HepG2 (cell line): Measurements from ENCODE around the gene AHCY. TPM values are rescaled to one million over a fixed set of nuclear protein-coding genes. Genes with fewer than 3 reads are reported as not detected.
A peak's percentile ranks its signal among the peaks of the same experiment; 100 is the strongest.

ENCODE experiments used
- ATAC-seq: fragments of 200-7000 bp; cut with Tn5 transposase; 3 replicates; pipeline ENCODE4 v1.9.1; 2020; ENCODE audit warnings: mild to moderate bottlenecking, moderate library complexity
- BruUV-seq: library from RNA; stranded (reverse); fragments of 400-500 nt; replicated peaks from 2 replicates; lab custom pipeline; 2021; lab: Mats Ljungman, UMichigan
- CTCF ChIA-PET: fragments of 300-600 bp; formaldehyde crosslinking; extraction: SDS; loops from one replicate; lab custom pipeline; 2021; ENCODE audit warnings: low total read pairs, inconsistent platforms, low intra/inter-chr PET ratio; lab: Yijun Ruan, JAX
- POLR2A ChIA-PET: fragments of 350-600 bp; sonication (Branson Sonifier 250); formaldehyde crosslinking; loops from one replicate; lab custom pipeline; 2020; ENCODE audit warnings: antibody characterized with exemption, inconsistent platforms; lab: Yijun Ruan, JAX
- DNase-seq: peaks from one replicate; pipeline ENCODE4 v3.0.0-alpha.2; 2015; ENCODE audit warnings: low spot score
- FAIRE-seq: peaks from 3 replicates; lab custom pipeline; 2011; peaks lifted over from hg19 to GRCh38; lab: Jason Lieb, UNC
- H2AFZ ChIP-seq: one replicate; pipeline ENCODE4 v1.6.1; 2011; ENCODE audit warnings: low read length, inconsistent platforms
- H3K27ac ChIP-seq: fragments of 300-600 bp; 3 replicates; pipeline ENCODE4 v1.8.0; 2011; ENCODE audit warnings: mixed run types, mild to moderate bottlenecking, mixed read lengths, low read length, inconsistent platforms; ENCODE audit not compliant: insufficient read depth; ENCODE audit errors: extremely low read length
- H3K27me3 ChIP-seq, 2 experiments: fragments of 200-600 bp in 1 of 2; 2 replicates in 1 of 2; 3 replicates in 1 of 2; pipeline versions ENCODE4 v1.6.0 to v1.8.0; 2011; ENCODE audit warnings: low read length in 2 of 2, mild to moderate bottlenecking in 2 of 2, moderate library complexity in 2 of 2, inconsistent platforms in 1 of 2; ENCODE audit not compliant: insufficient read depth in 2 of 2, control insufficient read depth in 1 of 2
- H3K36me3 ChIP-seq, 2 experiments: fragments of 200-600 bp in 1 of 2; replicated peaks in 1 of 2; 2 replicates in 1 of 2; 3 replicates in 1 of 2; pipeline versions ENCODE4 v1.5.1 to v1.8.0; 2011; ENCODE audit warnings: low read length in 2 of 2, inconsistent platforms in 1 of 2; ENCODE audit not compliant: insufficient read depth in 2 of 2, control insufficient read depth in 1 of 2
- H3K4me1 ChIP-seq: 2 replicates; pipeline ENCODE4 v1.5.1; 2012; ENCODE audit warnings: low read length, inconsistent platforms; ENCODE audit not compliant: insufficient read depth
- H3K4me2 ChIP-seq: 2 replicates; pipeline ENCODE4 v1.6.0; 2011; ENCODE audit warnings: low read depth, low read length, inconsistent platforms
- H3K4me3 ChIP-seq, 3 experiments: fragments of 200-600 bp in 1 of 3; sonication (generic), shearing (Covaris generic) in 1 of 3; replicated peaks in 1 of 3; 2 replicates each; pipeline ENCODE4 v1.5.1; 2011 to 2016; ENCODE audit warnings: low read length in 3 of 3, inconsistent platforms in 2 of 3, low read depth in 2 of 3, mild to moderate bottlenecking in 2 of 3, control low read depth in 1 of 3, mixed read lengths in 1 of 3; ENCODE audit not compliant: insufficient read depth in 1 of 3
- H3K79me2 ChIP-seq: one replicate; pipeline ENCODE4 v1.6.1; 2011; ENCODE audit warnings: low read length, inconsistent platforms; ENCODE audit not compliant: insufficient read depth
- H3K9ac ChIP-seq: 2 replicates; pipeline ENCODE4 v1.6.0; 2011; ENCODE audit warnings: mild to moderate bottlenecking, low read depth, low read length, inconsistent platforms; ENCODE audit not compliant: insufficient read depth
- H3K9me3 ChIP-seq: 2 replicates; pipeline ENCODE4 v1.5.1; 2012; ENCODE audit warnings: mild to moderate bottlenecking, low read length
- H4K20me1 ChIP-seq: 2 replicates; pipeline ENCODE4 v1.6.0; 2011; ENCODE audit warnings: inconsistent platforms, mild to moderate bottlenecking, low read length, moderate library complexity; ENCODE audit not compliant: insufficient read depth
- ATM ChIP-seq: fragments of 450-650 bp; IDR thresholded peaks from 2 replicates; pipeline ENCODE4 v1.7.1; 2017; ENCODE audit warnings: mild to moderate bottlenecking, borderline replicate concordance
- BCL6 ChIP-seq: IDR thresholded peaks from 2 replicates; pipeline ENCODE4 v1.6.1; 2016; ENCODE audit warnings: missing genetic modification reagents, missing compliant biosample characterization
- CENPT ChIP-seq: sonication (generic); formaldehyde crosslinking; IDR thresholded peaks from 2 replicates; pipeline ENCODE4 v1.8.0; 2022; ENCODE audit warnings: low read depth, mild to moderate bottlenecking, moderate library complexity, missing genetic modification reagents
- FOXA1 ChIP-seq, 2 experiments: fragments of 450-650 bp in 1 of 2; sonication (generic) in 1 of 2; formaldehyde crosslinking in 1 of 2; IDR thresholded peaks; 2 replicates each; pipeline versions ENCODE4 v1.4.0 to v1.6.1; 2016 to 2020; ENCODE audit warnings: missing genetic modification reagents in 1 of 2
- HHEX ChIP-seq: IDR thresholded peaks from 2 replicates; pipeline ENCODE4 v1.6.1; 2016; ENCODE audit warnings: control low read depth
- KDM1A ChIP-seq: IDR thresholded peaks from 2 replicates; pipeline ENCODE4 v1.6.1; 2016; ENCODE audit warnings: missing compliant biosample characterization
- MYNN ChIP-seq: sonication (generic); formaldehyde crosslinking; IDR thresholded peaks from 2 replicates; pipeline ENCODE4 v1.4.0; 2020; ENCODE audit warnings: mild to moderate bottlenecking, low read depth, missing genetic modification reagents
- PHF20 ChIP-seq: sonication (generic); formaldehyde crosslinking; IDR thresholded peaks from 2 replicates; pipeline ENCODE4 v1.5.0; 2020; ENCODE audit warnings: mild to moderate bottlenecking, missing genetic modification reagents
- RFXAP ChIP-seq: sonication (generic); formaldehyde crosslinking; IDR thresholded peaks from 2 replicates; pipeline ENCODE4 v1.4.0; 2020; ENCODE audit warnings: missing genetic modification reagents, borderline replicate concordance
- TAF1 ChIP-seq: sonication (generic); formaldehyde crosslinking; IDR thresholded peaks from 2 replicates; pipeline ENCODE4 v1.4.0; 2020; ENCODE audit warnings: missing genetic modification reagents
- TFAP4 ChIP-seq: sonication (generic); IDR thresholded peaks from 2 replicates; pipeline ENCODE4 v1.6.1; 2016; ENCODE audit warnings: low read depth, borderline replicate concordance
- ZNF205 ChIP-seq: IDR thresholded peaks from 2 replicates; pipeline ENCODE4 v1.6.1; 2018; ENCODE audit warnings: missing biosample characterization, missing genetic modification reagents
- ZNF317 ChIP-seq: sonication (generic); formaldehyde crosslinking; IDR thresholded peaks from 2 replicates; pipeline ENCODE4 v1.5.0; 2020; ENCODE audit warnings: mild to moderate bottlenecking, missing genetic modification reagents
- ZNF337 ChIP-seq: sonication (generic); formaldehyde crosslinking; IDR thresholded peaks from 2 replicates; pipeline ENCODE4 v1.5.1; 2020; ENCODE audit warnings: missing genetic modification reagents, low read depth, mild to moderate bottlenecking, borderline replicate concordance
- ZNF570 ChIP-seq: sonication (generic); formaldehyde crosslinking; IDR thresholded peaks from 2 replicates; pipeline ENCODE4 v1.4.0; 2020; ENCODE audit warnings: mild to moderate bottlenecking, missing genetic modification reagents, borderline replicate concordance
- ZNF646 ChIP-seq: sonication (generic); formaldehyde crosslinking; IDR thresholded peaks from 2 replicates; pipeline ENCODE4 v1.9.0; 2021; ENCODE audit warnings: mild to moderate bottlenecking, missing genetic modification reagents
- ZNF691 ChIP-seq: sonication (generic); formaldehyde crosslinking; IDR thresholded peaks from 2 replicates; pipeline ENCODE4 v1.4.0; 2020; ENCODE audit warnings: missing genetic modification reagents, low read depth, mild to moderate bottlenecking, borderline replicate concordance
- ZNF850 ChIP-seq: sonication (generic); formaldehyde crosslinking; conservative IDR thresholded peaks from 2 replicates; pipeline ENCODE4 v1.9.0; 2021; ENCODE audit warnings: mild to moderate bottlenecking, missing genetic modification reagents
- WGBS: methylation state at CpG from one replicate; pipeline ENCODE4 v1.1.6; 2017; ENCODE audit warnings: low lambda C conversion rate; 5-methylcytosine and 5-hydroxymethylcytosine counted together
- in situ Hi-C: cut with HindIII; loops from 2 replicates; pipeline ENCODE4 v1.10.0; 2017; ENCODE audit warnings: low pct_unique_long_range_greater_than_20kb; ENCODE audit not compliant: extremely low pct_ligation_motif_present
- intact Hi-C: fragments of 100-400 bp; cut with micrococcal nuclease; formaldehyde crosslinking; loops from one replicate; pipeline ENCODE4 v1.10.0; 2022; ENCODE audit not compliant: unreplicated experiment
- polyA plus RNA-seq, 8 experiments: library from polyadenylated mRNA; depleted of rRNA in 3 of 8; stranded (reverse) in 7 of 8; unstranded in 1 of 8; fragments of >200 nt; fragmentation: Illumina TruSeq in 4 of 8; extraction: Trizol in 4 of 8; gene quantifications; 2 replicates each; pipeline versions ENCODE4 v1.2.1 to v1.2.3, GENCODE V29; 2011 to 2016; ENCODE audit warnings: low read depth in 4 of 8, missing spikeins in 1 of 8, mixed read lengths in 1 of 8; ENCODE audit not compliant: insufficient read depth in 1 of 8
- total RNA-seq, 5 experiments: library from RNA; depleted of rRNA; stranded (reverse); fragments of >200 nt; fragmentation: Illumina TruSeq; extraction: Trizol; gene quantifications; 2 replicates each; pipeline ENCODE4 v1.2.3, GENCODE V29; 2016; ENCODE audit warnings: low read depth in 1 of 5

Gene AHCY
- total and polyA plus RNA-seq, 2 of the 13 experiments (the other 11 are each of a cell fraction or from before 2014, with no cell fraction given): 407 to 419 TPM

DNA sequence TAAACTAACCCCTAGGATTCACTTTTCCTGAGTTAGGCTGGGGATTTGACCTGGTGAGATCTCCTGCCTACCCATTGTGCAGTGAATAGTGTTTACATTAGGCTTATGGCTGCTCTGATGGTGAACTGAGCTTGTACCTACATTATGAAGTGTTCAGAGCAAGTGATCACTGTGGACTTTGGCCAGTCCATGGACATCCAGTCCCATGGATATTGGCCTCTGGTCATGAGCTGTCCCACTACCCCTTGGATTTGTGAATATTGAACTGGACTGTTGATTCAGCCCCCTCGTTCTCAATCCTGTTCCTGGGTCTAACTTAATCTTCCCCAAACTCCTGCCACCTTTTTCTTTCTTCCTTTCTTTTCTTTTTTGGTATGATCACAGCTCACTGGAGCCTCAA lies 48.2 kb downstream of the AHCY start:
- intact Hi-C loops (loop anchor here (5.0 kb wide), 1 partner anchor 217 kb away; no protein-coding TSS in a partner anchor), in situ Hi-C loops (no loop called here)
- Histone ChIP-seq H3K27ac (peak overlapping the region; percentile 31), H3K9ac (no peak overlapping the region), H3K4me3 (0 out of 6 replicates have a peak overlapping the region, but pooled peaks of 1 of the 3 experiments have one; percentile 1), H3K27me3 (no peaks in the 10 kb centered on the region), H3K36me3 (no peaks in the 10 kb centered on the region), H2AFZ (no peak overlapping the region), H3K79me2 (no peaks in the 10 kb centered on the region), H3K4me2 (peak overlapping the region; percentile 50), H3K9me3 (no peaks in the 10 kb centered on the region), H4K20me1 (no peaks in the 10 kb centered on the region), H3K4me1 (peaks cover 22% of the 10 kb centered on the region)
- 0% methylated on average over 1 of the region's 1 CpG for WGBS
- ChIA-PET POLR2A (interaction anchor here (0.7 to 1.1 kb wide), 6 partner anchors 39 to 268 kb away, joined by 3 to 5 read pairs (median 4); partner anchors contain the start of genes AHCY and DYNLRB1), CTCF (interaction anchor here (1.0 to 1.9 kb wide), 2 partner anchors 64 to 221 kb away, joined by 4 to 5 read pairs; no protein-coding TSS in a partner anchor)
- FAIRE-seq: peak; percentile 56
- ATAC-seq: peak; percentile 76
- no TSS peak for BruUV-seq
- DNase-seq: peak; percentile 78
- TF ChIP-seq CENPT (CRISPR knock-in tag) (no peak), BCL6 (CRISPR knock-in tag) (peak; percentile 9; the same call in 1 of the 2 replicates), PHF20 (CRISPR knock-in tag) (no peak), ZNF646 (CRISPR knock-in tag) (no peak), HHEX (no peak), ZNF317 (CRISPR knock-in tag) (0 out of 2 replicates have a peak, but pooled peaks have one; percentile 28), ATM (no peak), MYNN (CRISPR knock-in tag) (no peak), ZNF337 (no peak), KDM1A (CRISPR knock-in tag) (peak; percentile 66), ZNF850 (CRISPR knock-in tag) (no peak), ZNF205 (CRISPR knock-in tag) (no peak), RFXAP (CRISPR knock-in tag) (no peak), ZNF691 (CRISPR knock-in tag) (no peak), TFAP4 (no peak), TAF1 (no peak), ZNF570 (no peak), FOXA1 (IDR thresholded peaks at IDR 0.05) (no peak), FOXA1 (CRISPR knock-in tag; IDR thresholded peaks at IDR 0.05) (peak; percentile 90)
